Kidney (tissue), 14 donors: Measurements from ENCODE around the gene DNAJB6. TPM values are rescaled to one million over a fixed set of nuclear protein-coding genes. Genes with fewer than 3 reads are reported as not detected.

Experiments
- DNase-seq, 5 donors: peaks; one replicate each; pipeline ENCODE4 v3.0.0-alpha.2; 2013 to 2020
- FAIRE-seq: peaks from 2 replicates; lab custom pipeline; 2012; peaks lifted over from hg19 to GRCh38; lab: Jason Lieb, UNC
- H3K27ac ChIP-seq, 2 donors: one replicate each; pipeline ENCODE4 v1.7.0; 2013; ENCODE audit warnings: low read depth in 2 of 2, low read length in 2 of 2, inconsistent platforms in 1 of 2
- H3K27me3 ChIP-seq: one replicate; pipeline ENCODE4 v1.7.1; 2013; ENCODE audit warnings: low read length, inconsistent platforms; ENCODE audit not compliant: control insufficient read depth, insufficient read depth
- H3K36me3 ChIP-seq, 3 donors: one replicate each; pipeline versions ENCODE4 v1.7.0 to v1.7.1; 2013; ENCODE audit warnings: low read length in 3 of 3, control low read depth in 1 of 3, inconsistent platforms in 1 of 3; ENCODE audit not compliant: insufficient read depth in 3 of 3, control insufficient read depth in 2 of 3
- H3K4me1 ChIP-seq, 3 donors: one replicate each; pipeline versions ENCODE4 v1.7.0 to v1.7.1; 2013; ENCODE audit warnings: low read length in 3 of 3, inconsistent platforms in 1 of 3, low read depth in 1 of 3; ENCODE audit not compliant: control insufficient read depth in 2 of 3, insufficient read depth in 2 of 3
- H3K4me3 ChIP-seq, 3 donors: one replicate each; pipeline versions ENCODE4 v1.7.0 to v1.8.1; 2013; ENCODE audit warnings: low read length in 3 of 3, control low read depth in 1 of 3, inconsistent platforms in 1 of 3
- H3K9ac ChIP-seq, 3 donors: one replicate each; pipeline versions ENCODE4 v1.7.0 to v1.7.1; 2013; ENCODE audit warnings: low read length in 3 of 3, control low read depth in 1 of 3, inconsistent platforms in 1 of 3
- H3K9me3 ChIP-seq, 3 donors: one replicate each; pipeline versions ENCODE4 v1.7.0 to v1.7.1; 2013; ENCODE audit warnings: low read length in 3 of 3, control low read depth in 1 of 3, inconsistent platforms in 1 of 3; ENCODE audit not compliant: control insufficient read depth in 2 of 3, insufficient read depth in 1 of 3
- intact Hi-C: fragments of 100-400 bp; cut with DNase I; formaldehyde crosslinking; loops from one replicate; pipeline ENCODE4 v1.11.1; 2022
- polyA plus RNA-seq: library from polyadenylated mRNA; stranded (reverse); fragments of 350-450 nt; fragmentation: Illumina TruSeq; extraction: RNeasy Lipid Tissue Mini Kit (QIAGEN cat#74804); gene quantifications from one replicate; pipeline ENCODE4 v1.2.3, GENCODE V29; 2014; ENCODE audit warnings: low read depth, low replicate concordance; ENCODE audit not compliant: insufficient read depth
- total RNA-seq: library from RNA; stranded (reverse); fragmentation: NEBNext Ultra II Directional; extraction: Animal tissue kit (Norgen Biotek cat#: 25700); gene quantifications from one replicate; pipeline ENCODE4 v1.2.1, GENCODE V29; 2021
- TF ChIP-seq, protein P1 (sequence below): IDR thresholded peaks from 3 replicates; pipeline ENCODE4 v1.5.1; 2012; ENCODE audit warnings: mild to moderate bottlenecking, moderate library complexity, borderline replicate concordance; ENCODE audit not compliant: insufficient read depth; ENCODE audit errors: extremely low read depth
- donor health status: control.
- donor health status: control.
- donor health status: control.
- donor health status: control.
- donor health status: control.
- donor health status: DM: yes; HTN: yes; CAD: no.
- donor health status: Normal renal cell carcinoma (clear cell type).

Gene DNAJB6
- total and polyA plus RNA-seq, 2 donors from 2014 or later, result 74.5 to 86.8 TPM

DNA sequence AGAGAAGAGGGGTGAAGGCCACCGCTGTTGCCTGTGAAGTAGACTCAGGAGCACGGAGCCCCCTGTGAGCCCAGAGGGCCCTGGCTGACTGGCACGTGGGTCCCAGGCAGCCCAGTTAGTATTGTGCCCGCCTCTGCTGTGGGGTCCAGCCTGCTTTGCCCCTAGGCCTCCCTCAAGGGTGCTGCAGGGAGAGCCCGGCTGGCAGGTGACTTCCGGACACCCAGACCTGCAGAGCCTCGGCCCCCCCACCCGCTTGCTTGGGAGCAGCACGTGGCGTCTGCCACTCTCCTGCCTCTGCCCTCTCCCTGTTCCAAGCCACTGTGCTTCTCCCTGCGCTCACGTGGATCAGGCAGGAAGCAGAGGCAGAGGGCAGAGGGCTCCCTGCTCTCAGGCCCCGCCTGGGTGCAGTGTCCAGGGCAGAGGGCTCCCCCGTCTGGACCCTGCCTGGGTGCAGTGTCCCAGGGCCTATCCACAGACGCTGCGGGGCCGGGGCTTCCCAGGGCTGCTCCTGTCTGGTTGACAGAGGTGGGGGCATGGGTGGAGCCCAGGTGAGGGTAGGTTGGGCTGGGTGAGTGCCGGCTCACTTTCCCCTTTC, 88.4 kb downstream of the DNAJB6 start:
- DNase-seq, result peak in 3 of 5 donors; percentile 17 to 73 (median 32)
- H3K9ac ChIP-seq, result no peak overlapping the region
- H3K9me3 ChIP-seq, result no peaks in the 10 kb centered on the region
- intact Hi-C loops, result no loop called here
- H3K4me1 ChIP-seq, result no peaks in the 10 kb centered on the region
- no peak overlapping the region for H3K27ac ChIP-seq
- H3K36me3 ChIP-seq, result no peaks in the 10 kb centered on the region
- TF ChIP-seq, protein P1, sequence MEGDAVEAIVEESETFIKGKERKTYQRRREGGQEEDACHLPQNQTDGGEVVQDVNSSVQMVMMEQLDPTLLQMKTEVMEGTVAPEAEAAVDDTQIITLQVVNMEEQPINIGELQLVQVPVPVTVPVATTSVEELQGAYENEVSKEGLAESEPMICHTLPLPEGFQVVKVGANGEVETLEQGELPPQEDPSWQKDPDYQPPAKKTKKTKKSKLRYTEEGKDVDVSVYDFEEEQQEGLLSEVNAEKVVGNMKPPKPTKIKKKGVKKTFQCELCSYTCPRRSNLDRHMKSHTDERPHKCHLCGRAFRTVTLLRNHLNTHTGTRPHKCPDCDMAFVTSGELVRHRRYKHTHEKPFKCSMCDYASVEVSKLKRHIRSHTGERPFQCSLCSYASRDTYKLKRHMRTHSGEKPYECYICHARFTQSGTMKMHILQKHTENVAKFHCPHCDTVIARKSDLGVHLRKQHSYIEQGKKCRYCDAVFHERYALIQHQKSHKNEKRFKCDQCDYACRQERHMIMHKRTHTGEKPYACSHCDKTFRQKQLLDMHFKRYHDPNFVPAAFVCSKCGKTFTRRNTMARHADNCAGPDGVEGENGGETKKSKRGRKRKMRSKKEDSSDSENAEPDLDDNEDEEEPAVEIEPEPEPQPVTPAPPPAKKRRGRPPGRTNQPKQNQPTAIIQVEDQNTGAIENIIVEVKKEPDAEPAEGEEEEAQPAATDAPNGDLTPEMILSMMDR, result no peak
- H3K27me3 ChIP-seq, result no peaks in the 10 kb centered on the region
- H3K4me3 ChIP-seq, result no peak overlapping the region
- FAIRE-seq, result no peak

DNA sequence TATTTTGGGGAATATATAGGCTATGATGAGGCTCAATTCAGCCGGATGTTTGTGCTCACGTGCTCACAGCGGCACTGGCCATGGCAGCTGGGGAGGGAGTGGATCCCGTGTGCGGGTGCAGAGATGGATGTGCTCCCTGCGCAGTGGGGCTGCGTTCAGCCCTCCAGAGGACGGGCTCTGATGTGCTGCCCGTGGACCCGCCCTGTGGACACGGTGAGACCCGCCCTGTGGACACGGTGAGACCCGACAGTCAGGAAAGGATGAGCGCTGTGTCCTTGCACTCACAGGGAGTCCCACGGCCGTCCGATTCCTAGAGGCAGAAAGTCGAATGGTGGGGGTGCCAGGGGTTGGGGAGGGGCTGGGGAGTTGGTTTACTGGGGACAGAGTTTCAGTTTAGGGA, 89.0 kb downstream of the DNAJB6 start:
- Histone ChIP-seq H3K36me3 (no peaks in the 10 kb centered on the region), H3K9ac (no peak overlapping the region), H3K4me1 (no peaks in the 10 kb centered on the region), H3K27me3 (no peaks in the 10 kb centered on the region), H3K9me3 (no peaks in the 10 kb centered on the region), H3K27ac (no peak overlapping the region), H3K4me3 (no peak overlapping the region)
- FAIRE-seq, result no peak
- intact Hi-C loops, result no loop called here
- DNase-seq, result peak in 1 of 5 donors; percentile 67
- TF ChIP-seq, protein P1, result no peak

DNA sequence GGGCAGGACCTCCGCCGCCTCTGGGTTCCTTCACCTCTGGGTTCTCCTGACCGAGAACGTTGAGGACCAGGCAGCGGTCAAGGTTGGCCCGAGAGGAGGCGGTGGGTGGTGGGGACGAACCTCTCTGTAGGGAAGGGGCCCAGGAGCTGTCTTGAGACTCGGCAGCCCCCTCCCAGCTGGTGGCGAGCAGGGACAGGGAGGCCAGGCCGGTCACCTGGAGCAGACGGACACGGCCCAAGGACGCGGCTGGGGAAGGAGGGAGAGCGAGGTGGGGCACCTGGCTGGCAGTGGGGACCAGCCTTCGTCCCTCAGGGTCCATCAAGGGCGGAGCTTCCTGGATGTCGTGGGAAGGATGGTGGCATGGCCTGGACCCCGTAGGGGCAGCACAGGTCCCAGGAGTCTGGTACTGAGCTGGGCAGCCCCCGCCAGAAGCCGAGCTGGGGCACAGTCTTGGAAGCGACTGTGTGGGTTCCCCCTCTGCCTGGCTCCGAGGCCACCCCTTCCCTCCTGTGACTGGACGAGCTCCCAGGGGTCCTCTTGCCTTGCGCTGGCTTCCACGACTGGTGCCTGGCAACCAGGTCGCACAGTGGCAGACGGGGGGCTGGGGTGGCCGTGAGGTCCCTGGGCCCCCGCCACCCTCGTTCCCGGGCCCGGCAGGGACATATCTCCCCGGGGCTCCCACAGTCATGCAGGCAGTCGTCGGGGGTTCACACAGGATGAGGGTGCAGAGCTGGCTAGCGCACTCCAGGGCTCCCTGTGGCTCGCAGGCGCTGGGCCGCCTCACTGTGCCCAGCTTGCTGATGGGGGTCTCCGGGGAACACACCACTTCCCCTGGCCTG, 89.9 kb downstream of the DNAJB6 start:
- intact Hi-C loops, result no loop called here
- DNase-seq (peak in 1 of 5 donors; percentile 70), FAIRE-seq (no peak)
- Histone ChIP-seq H3K4me3 (no peak overlapping the region), H3K9me3 (no peaks in the 10 kb centered on the region), H3K9ac (no peak overlapping the region), H3K27ac (no peak overlapping the region), H3K27me3 (no peaks in the 10 kb centered on the region), H3K4me1 (no peaks in the 10 kb centered on the region), H3K36me3 (no peaks in the 10 kb centered on the region)
- TF ChIP-seq, protein P1, result no peak
